ENCODE measurements around the gene ZNF575. TPM values are rescaled to one million over a fixed set of nuclear protein-coding genes. Genes with fewer than 3 reads are reported as not detected.

The ZNF575 gene
- polyA plus RNA-seq, 3 donors, result 0.25 to 0.79 (median 0.29) TPM

GRCh38 chr19:43581467-43581866 is 48.5 kb downstream of the ZNF575 start:
- Mint-ChIP-seq H3K27me3 (ENCODE audit: low read depth in 3 of 3) (peaks cover 0 to 4% (median 0%) of the 10 kb centered on the region in 3 donors), H3K27ac (peak overlapping the region in 3 of 7 donors; percentile 9 to 90 (median 55)), H3K9me3 (no peaks in the 10 kb centered on the region), H3K4me3 (peak overlapping the region in 1 of 2 donors; percentile 26), H3K36me3 (peaks cover 8 to 9% of the 10 kb centered on the region in 2 donors), H3K4me1 (peaks cover 37% of the 10 kb centered on the region)
- Histone ChIP-seq H3K9me3 (replicated peaks in 1 of 2; ENCODE audit: control insufficient read depth in 1 of 2, insufficient read depth in 1 of 2, low read length in 2 of 2) (no peaks in the 10 kb centered on the region), H4K20me1 (ENCODE audit: insufficient read depth, low read length) (no peaks in the 10 kb centered on the region), H3K4me1 (ENCODE audit: control insufficient read depth in 1 of 2, insufficient read depth in 2 of 2, low read length in 2 of 2) (peaks cover 28 to 30% of the 10 kb centered on the region in 2 donors), H3K27me3 (ENCODE audit: control insufficient read depth in 2 of 2, insufficient read depth in 2 of 2, low read length in 2 of 2) (no peaks in the 10 kb centered on the region), H3K4me2 (replicated peaks; ENCODE audit: extremely low read depth, low read length, poor library complexity, severe bottlenecking) (no peak overlapping the region), H3K27ac (ENCODE audit: low read depth in 1 of 2, low read length in 2 of 2) (no peak overlapping the region), H3K4me3 (replicated peaks in 1 of 3; ENCODE audit: low read depth in 2 of 3, low read length in 3 of 3) (no peak overlapping the region), H3K9ac (ENCODE audit: insufficient read depth, low read length, poor library complexity, severe bottlenecking) (no peak overlapping the region), H2AFZ (ENCODE audit: insufficient read depth, low read depth, low read length, poor library complexity, severe bottlenecking) (peak overlapping the region; percentile 92), H3K79me2 (ENCODE audit: insufficient read depth, low read length) (no peaks in the 10 kb centered on the region), H3K36me3 (replicated peaks in 1 of 2; ENCODE audit: control insufficient read depth in 1 of 2, insufficient read depth in 2 of 2, low read length in 2 of 2) (peaks cover 0 to 2% of the 10 kb centered on the region in 2 donors)
- 17% methylated on average over 1 of the region's 7 CpGs for WGBS (ENCODE audit: insufficient coverage)
- TF ChIP-seq CTCF (IDR thresholded peaks at IDR 0.05), result no peak
- intact Hi-C loops (cut with micrococcal nuclease), result loop anchor here in 1 of 2 donors (5.0 kb wide), 1 partner anchor 49 kb away; the partner anchor contains the start of gene ZNF575
- no peak for DNase-seq

DNA sequence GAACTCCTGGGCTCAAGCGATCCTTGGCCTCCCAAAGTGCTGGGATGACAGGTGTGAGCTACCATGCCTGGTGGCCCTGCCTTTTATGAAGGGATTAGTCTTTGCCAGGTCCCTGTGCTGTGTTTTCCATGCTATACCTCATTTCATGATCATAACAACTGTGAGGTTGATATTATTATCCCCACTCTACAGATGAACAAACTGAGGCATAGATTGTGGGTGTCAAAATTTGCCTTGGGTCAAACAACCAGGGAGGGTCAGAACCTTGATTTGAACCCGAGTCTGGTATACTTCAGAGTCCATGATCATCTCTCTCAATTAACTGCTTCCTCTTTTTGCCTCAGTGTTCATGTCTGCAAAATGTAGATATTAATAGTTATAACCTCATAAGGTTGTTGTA is 49.5 kb downstream of the ZNF575 start:
- Histone ChIP-seq H2AFZ (ENCODE audit: insufficient read depth, low read depth, low read length, poor library complexity, severe bottlenecking) (no peak overlapping the region), H3K79me2 (ENCODE audit: insufficient read depth, low read length) (no peaks in the 10 kb centered on the region), H3K9me3 (replicated peaks in 1 of 2; ENCODE audit: control insufficient read depth in 1 of 2, insufficient read depth in 1 of 2, low read length in 2 of 2) (no peaks in the 10 kb centered on the region), H4K20me1 (ENCODE audit: insufficient read depth, low read length) (no peaks in the 10 kb centered on the region), H3K36me3 (replicated peaks in 1 of 2; ENCODE audit: control insufficient read depth in 1 of 2, insufficient read depth in 2 of 2, low read length in 2 of 2) (peaks cover 0 to 6% of the 10 kb centered on the region in 2 donors), H3K27me3 (ENCODE audit: control insufficient read depth in 2 of 2, insufficient read depth in 2 of 2, low read length in 2 of 2) (no peaks in the 10 kb centered on the region), H3K4me1 (ENCODE audit: control insufficient read depth in 1 of 2, insufficient read depth in 2 of 2, low read length in 2 of 2) (peaks cover 27 to 29% of the 10 kb centered on the region in 2 donors), H3K4me3 (replicated peaks in 1 of 3; ENCODE audit: low read depth in 2 of 3, low read length in 3 of 3) (no peak overlapping the region), H3K27ac (ENCODE audit: low read depth in 1 of 2, low read length in 2 of 2) (no peak overlapping the region), H3K4me2 (replicated peaks; ENCODE audit: extremely low read depth, low read length, poor library complexity, severe bottlenecking) (no peak overlapping the region), H3K9ac (ENCODE audit: insufficient read depth, low read length, poor library complexity, severe bottlenecking) (no peak overlapping the region)
- Mint-ChIP-seq H3K36me3 (peaks cover 8 to 17% of the 10 kb centered on the region in 2 donors), H3K4me3 (no peak overlapping the region), H3K4me1 (peaks cover 37% of the 10 kb centered on the region), H3K27ac (no peak overlapping the region), H3K9me3 (no peaks in the 10 kb centered on the region), H3K27me3 (ENCODE audit: low read depth in 3 of 3) (peaks cover 0 to 3% (median 0%) of the 10 kb centered on the region in 3 donors)
- DNase-seq, result no peak
- no CpG with 5 or more reads among the region's 2 CpGs for WGBS (ENCODE audit: insufficient coverage)
- intact Hi-C loops (cut with micrococcal nuclease), result loop anchor here in 1 of 2 donors (5.0 kb wide), 1 partner anchor 50 kb away; the partner anchor contains the start of gene ZNF575
- TF ChIP-seq CTCF (IDR thresholded peaks at IDR 0.05), result no peak
